SU-DHL-6 (cell line): Measurements from ENCODE around the gene SCN8A.

Experiments
- H2AFZ ChIP-seq: fragments of 200-600 bp; sonication (generic); 2 replicates; pipeline ENCODE4 v1.6.1; 2014; ENCODE audit warnings: low read depth, mild to moderate bottlenecking, moderate library complexity, mixed read lengths, antibody characterized with exemption, low read length; ENCODE audit not compliant: severe bottlenecking
- H3F3A ChIP-seq: fragments of 200-600 bp; shearing (Covaris generic); 2 replicates; pipeline ENCODE4 v1.6.0; 2016; ENCODE audit warnings: antibody characterized with exemption, mild to moderate bottlenecking; ENCODE audit not compliant: insufficient read depth
- H3K27ac ChIP-seq: fragments of 200-600 bp; sonication (generic); 2 replicates; pipeline ENCODE4 v1.5.1; 2016; ENCODE audit warnings: low read depth, mild to moderate bottlenecking, low read length, moderate library complexity, mixed read lengths
- H3K27me3 ChIP-seq: fragments of 200-600 bp; sonication (generic), shearing (Covaris generic); 2 replicates; pipeline ENCODE4 v1.6.0; 2014; ENCODE audit warnings: mild to moderate bottlenecking, low read length
- H3K36me3 ChIP-seq: fragments of 200-600 bp; sonication (generic); 2 replicates; pipeline ENCODE4 v1.6.1; 2014; ENCODE audit warnings: mild to moderate bottlenecking, low read length, mixed read lengths
- H3K4me2 ChIP-seq: fragments of 300-600, 200-600 bp; shearing (Covaris generic), sonication (generic); 2 replicates; pipeline ENCODE4 v1.6.0; 2014; ENCODE audit warnings: low read length, low read depth, mild to moderate bottlenecking; ENCODE audit not compliant: poor library complexity, severe bottlenecking
- H3K4me3 ChIP-seq: fragments of 200-600 bp; sonication (generic); 2 replicates; pipeline ENCODE4 v1.5.1; 2014; ENCODE audit warnings: antibody characterized with exemption, low read length, mild to moderate bottlenecking, mixed read lengths; ENCODE audit not compliant: insufficient read depth, poor library complexity, severe bottlenecking
- H3K79me2 ChIP-seq: fragments of 200-600 bp; sonication (generic); 2 replicates; pipeline ENCODE4 v1.6.1; 2014; ENCODE audit warnings: mild to moderate bottlenecking, low read length, moderate library complexity; ENCODE audit not compliant: insufficient read depth
- H3K9ac ChIP-seq: fragments of 200-600 bp; sonication (generic); 2 replicates; pipeline ENCODE4 v1.7.0; 2014; ENCODE audit warnings: mild to moderate bottlenecking, low read length
- H3K9me2 ChIP-seq: fragments of 200-600 bp; sonication (generic); replicated peaks from 2 replicates; pipeline ENCODE4 v1.6.1; 2014; ENCODE audit warnings: low read length; ENCODE audit not compliant: insufficient read depth
- H3K9me3 ChIP-seq: fragments of 200-600 bp; sonication (generic); 2 replicates; pipeline ENCODE4 v1.6.1; 2014; ENCODE audit warnings: low read length, mixed read lengths; ENCODE audit not compliant: insufficient read depth
- H4K20me1 ChIP-seq: fragments of 200-600 bp; sonication (generic); 2 replicates; pipeline ENCODE4 v1.6.1; 2014; ENCODE audit warnings: low read depth, mild to moderate bottlenecking, antibody characterized with exemption, low read length, moderate library complexity, mixed read lengths
- EZH2phosphoT487 ChIP-seq: fragments of 200-600 bp; sonication (generic), shearing (Covaris generic); conservative IDR thresholded peaks from 2 replicates; pipeline ENCODE4 v1.6.1; 2018; ENCODE audit warnings: mild to moderate bottlenecking, antibody characterized with exemption, low read length, moderate library complexity, mixed read lengths
- TF ChIP-seq, protein P1 (sequence below): fragments of 200-600 bp; sonication (generic); IDR thresholded peaks from one replicate; pipeline ENCODE4 v1.5.1; 2017; ENCODE audit warnings: antibody characterized with exemption, mild to moderate bottlenecking, low read length, moderate library complexity; ENCODE audit not compliant: insufficient read depth, poor library complexity, severe bottlenecking

Gene SCN8A

DNA sequence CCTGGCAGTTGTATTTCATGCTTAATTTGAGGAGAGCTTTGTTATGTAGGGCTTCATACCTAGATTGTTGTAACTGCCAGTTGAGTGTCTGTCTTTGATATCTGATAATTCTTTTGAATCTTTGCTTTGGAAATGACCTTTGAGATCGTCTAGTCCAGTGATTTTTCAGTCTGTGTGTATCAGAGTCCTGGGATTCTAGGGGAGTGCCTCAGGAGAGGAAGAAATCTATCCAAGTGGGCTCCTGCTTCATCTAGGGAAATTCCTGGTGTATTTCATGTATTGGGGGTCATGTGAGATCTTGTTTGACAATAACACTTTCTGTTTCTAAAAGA lies 158.9 kb downstream of the SCN8A start:
- H2AFZ ChIP-seq, result no peak overlapping the region
- no peaks in the 10 kb centered on the region for H3K79me2 ChIP-seq
- H3K4me3 ChIP-seq, result no peak overlapping the region
- H3K27ac ChIP-seq, result no peak overlapping the region
- H3K9me2 ChIP-seq, result no peaks in the 10 kb centered on the region
- H3K4me2 ChIP-seq, result no peak overlapping the region
- TF ChIP-seq, protein P1, sequence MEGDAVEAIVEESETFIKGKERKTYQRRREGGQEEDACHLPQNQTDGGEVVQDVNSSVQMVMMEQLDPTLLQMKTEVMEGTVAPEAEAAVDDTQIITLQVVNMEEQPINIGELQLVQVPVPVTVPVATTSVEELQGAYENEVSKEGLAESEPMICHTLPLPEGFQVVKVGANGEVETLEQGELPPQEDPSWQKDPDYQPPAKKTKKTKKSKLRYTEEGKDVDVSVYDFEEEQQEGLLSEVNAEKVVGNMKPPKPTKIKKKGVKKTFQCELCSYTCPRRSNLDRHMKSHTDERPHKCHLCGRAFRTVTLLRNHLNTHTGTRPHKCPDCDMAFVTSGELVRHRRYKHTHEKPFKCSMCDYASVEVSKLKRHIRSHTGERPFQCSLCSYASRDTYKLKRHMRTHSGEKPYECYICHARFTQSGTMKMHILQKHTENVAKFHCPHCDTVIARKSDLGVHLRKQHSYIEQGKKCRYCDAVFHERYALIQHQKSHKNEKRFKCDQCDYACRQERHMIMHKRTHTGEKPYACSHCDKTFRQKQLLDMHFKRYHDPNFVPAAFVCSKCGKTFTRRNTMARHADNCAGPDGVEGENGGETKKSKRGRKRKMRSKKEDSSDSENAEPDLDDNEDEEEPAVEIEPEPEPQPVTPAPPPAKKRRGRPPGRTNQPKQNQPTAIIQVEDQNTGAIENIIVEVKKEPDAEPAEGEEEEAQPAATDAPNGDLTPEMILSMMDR, result no peak
- TF ChIP-seq EZH2phosphoT487, result no peak
- H3F3A ChIP-seq, result no peaks in the 10 kb centered on the region
- no peaks in the 10 kb centered on the region for H3K36me3 ChIP-seq
- H4K20me1 ChIP-seq, result no peaks in the 10 kb centered on the region
- H3K9me3 ChIP-seq, result no peaks in the 10 kb centered on the region
- H3K9ac ChIP-seq, result no peak overlapping the region
- no peaks in the 10 kb centered on the region for H3K27me3 ChIP-seq

DNA sequence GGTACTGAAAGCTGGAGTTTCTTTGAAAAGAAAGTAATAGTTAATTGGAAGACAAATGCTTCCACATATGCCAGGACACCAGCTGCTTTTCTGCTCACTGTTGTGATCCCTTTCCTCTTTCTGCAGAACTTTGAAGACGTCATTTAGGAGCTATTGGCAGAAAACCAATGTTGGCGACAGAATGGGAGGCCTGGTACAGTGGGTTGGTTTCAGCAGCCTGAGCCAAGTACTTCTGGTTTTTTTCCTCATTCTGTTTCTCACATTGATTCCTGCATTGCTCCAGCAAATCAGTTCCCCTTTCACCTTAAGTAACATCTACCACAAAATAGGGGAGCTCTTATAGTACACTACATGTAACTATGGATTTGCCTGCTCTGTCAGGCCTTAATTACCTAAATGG lies 160.6 kb downstream of the SCN8A start:
- no peak for TF ChIP-seq EZH2phosphoT487
- TF ChIP-seq, protein P1, result no peak
- H3K4me2 ChIP-seq, result no peak overlapping the region

DNA sequence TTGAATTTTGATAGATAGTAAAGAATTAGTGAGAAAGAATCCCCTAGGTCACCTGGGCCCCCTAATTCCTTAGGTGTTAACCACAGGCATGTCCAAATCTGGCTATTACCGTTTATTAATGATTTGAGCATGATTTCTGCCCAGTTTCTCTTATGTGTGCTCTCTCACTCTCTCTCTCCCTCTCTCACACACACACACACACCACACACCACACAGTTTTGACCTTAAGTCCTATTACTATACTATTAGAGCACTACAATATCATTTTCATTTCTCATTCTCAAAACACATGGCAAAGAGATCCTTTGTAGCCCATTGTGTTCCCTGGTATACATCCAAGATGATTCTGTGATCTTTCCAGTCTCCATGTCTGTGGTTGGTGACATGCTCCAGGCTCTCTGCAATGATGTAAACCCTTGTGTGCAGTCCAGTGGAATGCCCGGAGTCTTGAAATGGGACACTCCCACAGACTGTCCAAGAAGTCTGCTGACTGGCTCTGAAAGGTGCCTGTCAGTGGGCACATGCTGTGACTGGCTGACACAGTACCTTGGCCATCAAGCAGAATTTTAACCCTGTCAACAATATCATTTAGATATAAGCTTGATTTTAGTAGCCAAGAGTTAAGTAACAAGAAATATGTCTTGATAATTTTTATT lies 161.3 kb downstream of the SCN8A start:
- no peak overlapping the region for H2AFZ ChIP-seq
- no peak overlapping the region for H3K4me2 ChIP-seq
- TF ChIP-seq, protein P1, result no peak
- TF ChIP-seq EZH2phosphoT487, result no peak
- no peaks in the 10 kb centered on the region for H3K9me2 ChIP-seq
- H3K79me2 ChIP-seq, result no peaks in the 10 kb centered on the region
- no peak overlapping the region for H3K4me3 ChIP-seq
- H4K20me1 ChIP-seq, result no peaks in the 10 kb centered on the region
- no peaks in the 10 kb centered on the region for H3K27me3 ChIP-seq
- H3F3A ChIP-seq, result no peaks in the 10 kb centered on the region
- no peaks in the 10 kb centered on the region for H3K9me3 ChIP-seq
- H3K36me3 ChIP-seq, result no peaks in the 10 kb centered on the region
- H3K27ac ChIP-seq, result no peak overlapping the region
- H3K9ac ChIP-seq, result no peak overlapping the region

More for the DNA sequence above, 160.6 kb downstream of the SCN8A start:
- no peak overlapping the region for H3K4me3 ChIP-seq
- H3K27me3 ChIP-seq, result no peaks in the 10 kb centered on the region
- no peaks in the 10 kb centered on the region for H3K36me3 ChIP-seq
- H3K9me2 ChIP-seq, result no peaks in the 10 kb centered on the region
- H4K20me1 ChIP-seq, result no peaks in the 10 kb centered on the region
- H3K79me2 ChIP-seq, result no peaks in the 10 kb centered on the region
- H2AFZ ChIP-seq, result no peak overlapping the region
- H3K9ac ChIP-seq, result no peak overlapping the region
- H3K27ac ChIP-seq, result no peak overlapping the region
- no peaks in the 10 kb centered on the region for H3F3A ChIP-seq
- no peaks in the 10 kb centered on the region for H3K9me3 ChIP-seq
